HG02678 (cell line): ENCODE measurements around the gene RUNX1.
A peak's percentile ranks its signal among the peaks of the same experiment; 100 is the strongest.

Experiments
- ATAC-seq: cut with Tn5 transposase; IDR thresholded peaks from one replicate; pipeline ENCODE4 v1.9.1; 2021; ENCODE audit warnings: mild to moderate bottlenecking, moderate library complexity; ENCODE audit not compliant: unreplicated experiment

Gene RUNX1

DNA sequence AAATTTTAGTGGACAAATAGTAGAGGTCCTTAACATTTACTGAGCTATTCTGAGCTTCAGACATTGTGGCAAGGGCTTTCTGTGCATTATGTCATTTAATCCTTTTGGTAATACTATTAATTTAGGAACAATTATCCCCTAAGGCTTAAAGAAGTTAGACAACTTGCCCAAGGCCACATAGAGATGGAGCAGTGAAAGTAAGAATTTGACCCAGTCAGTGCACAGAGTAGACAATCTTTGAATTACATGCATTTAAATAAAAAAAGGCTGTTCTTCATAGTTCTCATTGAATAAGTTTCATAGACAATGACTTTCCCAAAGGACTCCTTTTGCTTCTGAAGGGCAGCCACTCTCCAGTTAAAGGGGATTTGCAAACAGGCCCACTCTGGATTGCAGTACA lies 142.7 kb downstream of the RUNX1 start:
- ATAC-seq: no peak

DNA sequence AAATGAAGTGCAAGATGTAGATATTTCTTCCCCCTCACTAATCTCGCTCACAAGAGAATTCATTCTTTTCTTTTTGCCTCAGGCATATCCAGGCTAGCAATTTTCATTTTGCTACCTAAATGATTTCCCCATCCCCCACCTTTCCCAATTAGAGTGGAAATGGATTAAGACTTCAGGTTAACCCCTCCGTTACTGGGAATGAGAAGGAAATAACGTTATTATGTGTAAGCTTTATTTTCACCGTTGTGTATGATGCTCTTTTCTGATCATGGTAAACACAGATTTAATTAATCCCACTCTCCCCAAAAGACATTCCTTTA lies 143.9 kb downstream of the RUNX1 start:
- no peak for ATAC-seq

DNA sequence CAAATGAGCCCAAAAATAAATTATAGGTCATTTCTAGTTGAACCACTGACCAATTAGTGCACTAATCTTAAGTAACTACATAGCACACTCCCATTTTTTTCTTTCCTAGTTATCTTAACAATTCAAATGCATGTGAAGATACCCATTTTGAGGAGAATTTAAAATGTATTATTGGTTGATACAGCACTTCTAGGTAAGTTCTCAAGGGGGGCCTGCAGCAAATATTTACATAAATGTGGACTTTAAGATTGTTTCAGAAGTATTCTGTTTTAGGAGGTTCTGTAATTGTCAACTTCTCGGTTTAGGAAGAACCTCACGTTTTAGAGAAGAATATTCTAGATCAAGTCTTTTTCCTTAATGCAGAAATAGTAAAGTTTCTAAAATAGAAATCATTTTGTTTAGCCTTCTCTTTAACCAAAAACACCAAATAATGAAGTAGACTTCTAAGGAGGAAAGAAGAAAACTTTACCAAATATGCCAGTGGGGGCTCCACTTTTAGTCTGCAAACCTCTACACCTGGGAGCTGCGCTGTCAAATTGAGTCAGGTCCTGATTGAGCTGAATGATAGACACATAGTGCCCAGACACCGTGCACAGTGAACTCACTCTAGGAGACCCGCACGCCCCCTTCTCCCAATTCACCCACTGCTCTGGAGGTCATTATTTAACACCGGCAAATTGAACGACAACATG lies 144.4 kb downstream of the RUNX1 start:
- ATAC-seq: no peak

DNA sequence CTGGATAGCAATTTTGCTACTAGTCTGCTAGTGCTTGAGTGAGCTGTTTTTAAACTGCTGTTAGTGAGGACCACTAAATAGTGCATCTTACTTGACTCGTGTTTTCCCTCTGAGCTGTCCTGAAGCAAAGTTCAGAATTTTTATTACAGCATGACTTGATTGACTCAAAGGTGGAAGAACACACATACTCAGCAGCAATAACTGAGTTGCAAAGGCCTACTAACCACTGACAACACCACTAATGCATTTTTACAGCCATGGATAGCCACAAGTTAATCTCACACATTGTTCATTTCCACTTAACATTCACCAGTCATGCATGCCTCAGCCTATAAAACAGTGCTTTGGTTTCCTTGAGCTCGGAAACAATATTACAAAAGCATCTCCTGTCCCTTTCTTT lies 148.7 kb downstream of the RUNX1 start:
- ATAC-seq: no peak

DNA sequence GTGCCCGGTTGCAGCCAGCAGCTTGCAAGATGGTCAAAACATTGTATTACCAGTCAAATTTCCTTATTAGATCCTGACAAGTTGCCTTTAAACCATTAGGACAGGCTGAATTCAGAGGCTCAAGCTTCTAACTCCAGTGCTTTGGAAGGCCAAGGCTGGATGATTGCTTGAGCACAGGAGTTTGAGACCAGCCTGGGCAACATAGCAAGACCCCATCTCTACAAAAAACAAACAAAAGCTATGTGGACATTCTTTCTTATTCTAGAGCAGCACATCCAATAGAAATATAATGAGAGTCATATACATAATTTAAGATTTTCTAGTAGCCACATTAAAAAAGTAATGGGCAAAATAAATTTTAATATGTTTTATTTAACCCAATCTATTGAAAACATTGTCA lies 149.3 kb downstream of the RUNX1 start:
- ATAC-seq: no peak

DNA sequence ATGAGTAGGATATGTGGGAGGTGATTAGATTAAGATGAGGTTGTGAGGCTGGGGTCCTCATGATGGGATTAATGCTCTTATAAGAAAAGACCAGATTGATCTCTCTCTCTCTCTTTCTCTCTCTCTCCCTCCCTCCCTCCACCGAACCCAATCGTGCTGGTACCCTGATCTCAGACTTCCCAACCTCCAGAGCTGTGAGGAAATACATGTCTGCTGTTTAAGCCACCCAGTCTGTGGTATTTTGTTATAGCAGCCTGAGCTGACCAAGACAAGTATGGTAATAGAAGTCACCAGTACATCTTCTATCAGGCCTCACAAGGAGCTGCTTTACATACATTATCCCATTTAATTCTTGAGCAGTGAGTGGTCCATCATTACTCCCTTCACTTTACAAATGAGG lies 149.8 kb downstream of the RUNX1 start:
- no peak for ATAC-seq

DNA sequence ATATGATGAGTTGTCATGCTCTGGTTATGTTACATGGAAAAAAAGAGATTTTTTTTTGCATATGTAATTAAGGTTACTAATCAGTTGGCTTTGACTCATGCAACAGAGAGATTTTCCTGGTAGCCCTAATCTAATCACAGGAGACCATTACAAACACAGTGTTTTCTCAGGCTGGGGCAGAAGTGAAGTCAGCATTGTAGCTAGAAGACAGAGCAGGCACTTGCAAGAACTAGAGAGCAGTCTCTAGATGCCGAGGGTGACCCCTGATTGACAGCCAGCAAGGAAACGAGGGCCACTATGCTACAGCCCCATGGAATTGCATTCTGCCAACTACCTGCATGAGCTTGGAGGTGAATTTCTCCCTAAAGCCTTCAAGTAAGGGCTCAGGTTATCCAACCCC lies 151.3 kb downstream of the RUNX1 start:
- ATAC-seq: no peak

DNA sequence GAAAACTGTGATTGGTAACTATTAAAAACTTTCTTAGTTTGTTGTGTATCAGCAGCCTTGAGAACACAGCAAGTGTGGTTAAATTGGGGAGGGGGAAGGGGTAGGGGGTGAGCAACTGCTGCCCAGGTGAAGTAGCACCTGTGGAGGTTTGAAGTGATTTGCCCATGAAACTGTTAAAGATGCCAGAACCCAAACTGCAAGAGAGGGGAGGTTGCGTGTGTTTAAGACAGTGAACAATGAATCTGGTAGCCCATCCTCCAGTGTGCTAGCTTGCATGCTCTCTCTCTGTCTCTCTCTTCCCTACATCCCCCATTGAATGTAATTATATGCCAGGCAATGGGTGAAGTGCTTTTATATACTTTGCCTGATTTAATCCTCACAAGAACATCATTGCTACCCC lies 154.7 kb downstream of the RUNX1 start:
- ATAC-seq: no peak

DNA sequence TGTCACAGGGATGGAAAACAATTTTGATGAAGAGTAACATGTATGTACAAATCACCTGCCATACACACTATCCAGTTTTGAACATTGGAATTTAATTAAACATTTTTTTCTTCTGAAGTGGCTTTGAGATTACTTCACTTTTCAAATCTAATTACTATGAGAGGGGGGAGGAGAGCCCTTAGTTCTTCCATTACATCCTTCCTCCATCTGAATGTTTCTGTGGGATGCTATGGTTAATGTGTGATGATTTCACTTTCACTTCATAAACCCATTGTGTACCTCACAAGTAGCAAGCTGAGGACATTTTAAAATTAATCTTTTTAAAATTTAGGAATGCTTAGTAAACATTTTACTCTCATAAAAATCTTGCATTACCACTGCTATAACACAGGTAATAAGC lies 156.9 kb downstream of the RUNX1 start:
- ATAC-seq: no peak

DNA sequence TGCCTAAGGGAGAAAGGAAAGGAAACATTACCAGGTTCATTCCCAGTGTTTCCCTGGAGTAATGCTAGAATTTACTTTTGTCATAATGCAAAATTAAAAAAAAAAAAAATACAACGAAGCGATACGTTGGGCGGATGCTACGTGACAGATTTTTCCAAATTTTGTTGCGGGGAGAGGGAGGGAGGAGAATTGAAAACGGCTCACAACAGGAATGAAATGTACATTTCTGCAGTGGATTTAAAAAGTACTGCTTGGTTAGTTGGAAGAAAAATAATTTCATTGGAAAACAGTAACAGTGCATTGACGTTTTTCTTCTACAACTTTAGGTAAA lies 157.5 kb downstream of the RUNX1 start:
- no peak for ATAC-seq

DNA sequence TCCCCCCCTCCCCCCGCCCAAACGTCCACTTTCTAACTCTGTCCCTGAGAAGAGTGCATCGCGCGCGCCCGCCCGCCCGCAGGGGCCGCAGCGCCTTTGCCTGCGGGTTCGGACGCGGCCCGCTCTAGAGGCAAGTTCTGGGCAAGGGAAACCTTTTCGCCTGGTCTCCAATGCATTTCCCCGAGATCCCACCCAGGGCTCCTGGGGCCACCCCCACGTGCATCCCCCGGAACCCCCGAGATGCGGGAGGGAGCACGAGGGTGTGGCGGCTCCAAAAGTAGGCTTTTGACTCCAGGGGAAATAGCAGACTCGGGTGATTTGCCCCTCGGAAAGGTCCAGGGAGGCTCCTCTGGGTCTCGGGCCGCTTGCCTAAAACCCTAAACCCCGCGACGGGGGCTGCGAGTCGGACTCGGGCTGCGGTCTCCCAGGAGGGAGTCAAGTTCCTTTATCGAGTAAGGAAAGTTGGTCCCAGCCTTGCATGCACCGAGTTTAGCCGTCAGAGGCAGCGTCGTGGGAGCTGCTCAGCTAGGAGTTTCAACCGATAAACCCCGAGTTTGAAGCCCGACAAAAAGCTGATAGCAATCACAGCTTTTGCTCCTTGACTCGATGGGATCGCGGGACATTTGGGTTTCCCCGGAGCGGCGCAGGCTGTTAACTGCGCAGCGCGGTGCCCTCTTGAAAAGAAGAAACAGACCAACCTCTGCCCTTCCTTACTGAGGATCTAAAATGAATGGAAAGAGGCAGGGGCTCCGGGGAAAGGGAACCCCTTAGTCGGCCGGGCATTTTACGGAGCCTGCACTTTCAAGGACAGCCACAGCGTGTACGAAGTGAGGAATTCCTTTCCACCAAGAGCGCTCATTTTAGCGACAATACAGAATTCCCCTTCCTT lies 158.1 kb downstream of the RUNX1 start:
- no peak for ATAC-seq

DNA sequence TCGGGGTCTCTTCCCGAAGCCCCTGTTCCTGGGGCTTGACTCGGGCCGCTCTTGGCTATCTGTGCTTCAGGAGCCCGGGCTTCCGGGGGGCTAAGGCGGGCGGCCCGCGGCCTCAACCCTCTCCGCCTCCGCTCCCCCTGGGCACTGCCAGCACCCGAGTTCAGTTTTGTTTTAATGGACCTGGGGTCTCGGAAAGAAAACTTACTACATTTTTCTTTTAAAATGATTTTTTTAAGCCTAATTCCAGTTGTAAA lies 158.7 kb downstream of the RUNX1 start:
- no peak for ATAC-seq

DNA sequence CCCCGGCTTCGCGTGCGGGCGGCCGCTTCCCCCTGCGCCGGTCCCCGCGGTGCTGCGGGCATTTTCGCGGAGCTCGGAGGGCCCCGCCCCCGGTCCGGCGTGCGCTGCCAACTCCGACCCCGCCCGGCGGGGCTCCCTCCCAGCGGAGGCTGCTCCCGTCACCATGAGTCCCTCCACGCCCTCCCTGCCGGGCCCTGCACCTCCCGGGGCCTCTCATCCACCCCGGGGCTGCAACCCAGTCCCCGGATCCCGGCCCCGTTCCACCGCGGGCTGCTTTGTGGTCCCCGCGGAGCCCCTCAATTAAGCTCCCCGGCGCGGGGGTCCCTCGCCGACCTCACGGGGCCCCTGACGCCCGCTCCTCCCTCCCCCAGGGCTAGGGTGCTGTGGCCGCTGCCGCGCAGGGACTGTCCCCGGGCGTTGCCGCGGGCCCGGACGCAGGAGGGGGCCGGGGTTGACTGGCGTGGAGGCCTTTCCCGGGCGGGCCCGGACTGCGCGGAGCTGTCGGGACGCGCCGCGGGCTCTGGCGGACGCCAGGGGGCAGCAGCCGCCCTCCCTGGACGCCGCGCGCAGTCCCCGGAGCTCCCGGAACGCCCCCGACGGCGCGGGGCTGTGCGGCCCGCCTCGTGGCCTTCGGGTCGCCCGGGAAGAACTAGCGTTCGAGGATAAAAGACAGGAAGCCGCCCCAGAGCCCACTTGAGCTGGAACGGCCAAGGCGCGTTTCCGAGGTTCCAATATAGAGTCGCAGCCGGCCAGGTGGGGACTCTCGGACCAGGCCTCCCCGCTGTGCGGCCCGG lies 159.2 kb downstream of the RUNX1 start:
- ATAC-seq: peak; percentile 48

DNA sequence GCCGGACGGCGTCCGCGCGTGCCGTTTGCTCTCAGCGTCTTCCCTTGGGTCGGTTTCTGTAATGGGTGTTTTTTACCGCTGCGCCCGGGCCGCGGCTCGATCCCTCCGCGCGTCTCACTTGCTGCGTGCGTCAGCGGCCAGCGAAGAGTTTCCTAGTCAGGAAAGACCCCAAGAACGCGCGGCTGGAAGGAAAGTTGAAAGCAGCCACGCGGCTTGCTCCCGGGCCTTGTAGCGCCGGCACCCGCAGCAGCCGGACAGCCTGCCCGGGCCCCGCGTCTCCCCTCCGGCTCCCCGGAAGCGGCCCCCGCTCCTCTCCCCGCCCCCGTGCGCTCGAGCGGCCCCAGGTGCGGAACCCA lies 159.8 kb downstream of the RUNX1 start:
- ATAC-seq: no peak

DNA sequence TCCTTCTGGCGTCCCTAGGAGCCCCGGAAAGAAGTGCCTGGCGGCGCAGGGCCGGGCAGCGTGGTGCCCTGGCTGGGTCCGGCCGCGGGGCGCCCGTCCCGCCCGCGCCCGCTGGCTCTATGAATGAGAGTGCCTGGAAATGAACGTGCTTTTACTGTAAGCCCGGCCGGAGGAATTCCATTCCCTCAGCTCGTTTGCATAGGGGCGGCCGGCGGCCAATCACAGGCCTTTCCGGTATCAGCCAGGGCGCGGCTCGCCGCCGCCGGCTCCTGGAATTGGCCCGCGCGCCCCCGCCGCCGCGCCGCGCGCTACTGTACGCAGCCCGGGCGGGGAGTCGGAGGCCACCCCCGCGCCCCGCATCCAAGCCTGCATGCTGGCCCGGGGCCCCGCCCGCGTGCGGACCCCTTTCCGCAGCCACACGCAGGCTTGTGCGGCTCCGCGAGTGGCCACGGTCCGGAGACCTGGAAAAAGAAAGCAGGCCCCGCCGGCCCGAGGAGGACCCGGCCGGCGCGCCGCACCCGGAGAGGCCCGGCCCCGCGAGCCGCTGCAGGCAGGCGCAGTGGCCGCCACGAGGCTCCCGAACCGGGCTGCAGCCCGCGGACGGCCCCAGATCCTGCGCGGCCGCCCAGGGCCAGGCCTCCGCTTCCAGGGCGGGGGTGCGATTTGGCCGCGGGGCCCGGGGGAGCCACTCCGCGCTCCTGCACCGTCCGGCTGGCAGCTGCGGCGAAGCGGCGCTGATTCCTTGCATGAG lies 160.4 kb downstream of the RUNX1 start:
- ATAC-seq: peak; percentile 61

DNA sequence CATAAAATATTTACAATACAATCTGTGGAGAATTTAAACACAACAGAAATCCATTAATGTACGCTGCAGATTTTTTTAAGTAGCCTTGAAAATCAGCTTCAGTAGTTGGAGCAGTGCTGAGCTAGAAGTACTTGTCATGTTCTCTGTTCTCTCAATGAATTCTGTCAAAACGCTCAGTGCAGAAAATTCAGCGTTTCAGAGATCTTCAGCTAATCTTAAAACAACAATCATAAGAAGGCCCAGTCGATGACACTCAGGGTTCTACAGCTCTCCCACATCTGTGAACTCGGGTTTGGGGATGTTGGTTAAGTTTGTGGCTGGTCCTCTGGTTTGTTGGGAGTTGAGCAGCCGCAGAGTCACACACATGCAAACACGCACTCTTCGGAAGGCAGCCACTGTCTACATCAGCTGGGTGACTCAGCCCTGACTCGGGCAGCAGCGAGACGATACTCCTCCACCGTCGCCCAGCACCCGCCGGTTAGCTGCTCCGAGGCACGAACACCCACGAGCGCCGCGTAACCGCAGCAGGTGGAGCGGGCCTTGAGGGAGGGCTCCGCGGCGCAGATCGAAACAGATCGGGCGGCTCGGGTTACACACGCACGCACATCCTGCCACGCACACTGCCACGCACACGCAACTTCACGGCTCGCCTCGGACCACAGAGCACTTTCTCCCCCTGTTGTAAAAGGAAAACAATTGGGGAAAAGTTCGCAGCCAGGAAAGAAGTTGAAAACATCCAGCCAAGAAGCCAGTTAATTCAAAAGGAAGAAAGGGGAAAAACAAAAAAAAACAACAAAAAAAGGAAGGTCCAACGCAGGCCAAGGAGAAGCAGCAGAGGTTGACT lies 161.2 kb downstream of the RUNX1 start:
- ATAC-seq: peak; percentile 34

DNA sequence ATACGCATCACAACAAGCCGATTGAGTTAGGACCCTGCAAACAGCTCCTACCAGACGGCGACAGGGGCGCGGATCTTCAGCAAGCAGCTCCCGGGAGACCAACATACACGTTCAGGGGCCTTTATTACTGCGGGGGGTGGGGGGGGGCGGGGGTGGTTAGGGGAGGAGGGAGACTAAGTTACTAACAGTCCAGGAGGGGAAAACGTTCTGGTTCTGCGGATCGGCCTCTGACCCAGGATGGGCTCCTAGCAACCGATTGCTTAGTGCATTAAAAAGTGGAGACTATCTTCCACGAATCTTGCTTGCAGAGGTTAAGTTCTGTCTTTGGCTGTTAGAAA lies 162.0 kb downstream of the RUNX1 start:
- ATAC-seq: no peak

DNA sequence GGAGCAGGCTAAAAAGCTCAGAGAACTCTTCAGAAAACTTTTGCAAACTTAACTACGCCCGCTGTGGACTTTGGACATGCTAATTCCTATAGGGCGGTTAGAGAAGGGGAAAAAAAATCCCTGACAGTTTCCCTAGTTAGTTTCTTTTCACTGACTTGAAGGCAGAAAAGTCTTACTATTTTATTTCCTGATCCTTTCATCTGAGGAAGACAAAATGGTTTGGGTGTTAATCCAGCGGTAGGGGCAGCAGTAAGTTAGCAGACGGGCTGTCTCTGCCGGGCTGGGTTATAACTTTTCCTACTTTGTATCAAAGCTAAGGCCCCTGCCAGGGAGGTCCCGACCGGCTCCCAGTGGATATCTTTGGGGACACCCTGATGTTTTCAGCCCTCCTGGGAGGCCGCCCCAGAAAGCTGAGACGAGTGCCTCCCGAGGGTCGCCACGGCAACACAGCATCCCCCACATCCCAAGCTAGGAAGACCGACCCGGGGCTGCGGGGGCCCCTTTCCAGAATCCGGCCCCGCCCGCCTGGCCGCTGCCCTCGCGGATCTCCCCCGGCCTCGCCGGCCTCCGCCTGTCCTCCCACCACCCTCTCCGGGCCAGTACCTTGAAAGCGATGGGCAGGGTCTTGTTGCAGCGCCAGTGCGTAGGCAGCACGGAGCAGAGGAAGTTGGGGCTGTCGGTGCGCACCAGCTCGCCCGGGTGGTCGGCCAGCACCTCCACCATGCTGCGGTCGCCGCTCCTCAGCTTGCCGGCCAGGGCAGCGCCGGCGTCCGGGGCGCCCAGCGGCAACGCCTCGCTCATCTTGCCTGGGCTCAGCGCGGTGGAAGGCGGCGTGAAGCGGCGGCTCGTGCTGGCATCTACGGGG lies 162.6 kb downstream of the RUNX1 start:
- ATAC-seq: no peak

DNA sequence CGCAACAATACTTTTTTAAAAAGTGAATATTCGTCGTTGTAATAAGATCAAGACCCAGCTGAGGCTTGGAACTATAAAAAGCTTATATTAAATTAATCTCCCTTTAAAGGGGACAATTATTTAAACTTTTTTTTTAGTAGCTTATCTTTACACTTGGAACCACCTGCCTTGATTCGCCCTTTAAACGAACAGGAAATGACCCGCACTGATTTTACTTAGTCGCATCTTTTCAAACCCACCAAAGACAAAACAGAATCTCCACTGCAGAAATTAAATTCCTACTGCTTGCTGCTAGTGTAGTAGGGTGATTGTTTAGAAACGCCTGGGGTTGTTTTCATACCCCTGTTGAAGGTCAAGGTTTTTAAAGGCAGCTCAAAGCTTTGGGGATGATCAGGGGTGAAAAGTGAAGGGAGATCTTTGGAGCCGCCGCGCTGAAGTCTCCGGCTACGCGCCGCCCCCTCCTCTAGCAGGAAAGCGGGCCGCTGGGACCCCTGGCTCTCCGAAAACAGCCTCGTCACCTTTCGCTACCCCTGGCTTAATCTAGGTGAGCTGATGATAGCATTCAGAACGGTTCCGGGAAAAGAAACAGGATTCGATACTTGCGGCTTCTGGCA lies 163.4 kb downstream of the RUNX1 start:
- no peak for ATAC-seq
